ENCODE results near the gene NPIPB8. TPM values are rescaled to one million over a fixed set of nuclear protein-coding genes. Genes with fewer than 3 reads are reported as not detected.
"Not testable (repeated sequence)": the region's sequence is repeated elsewhere in the genome, so short reads cannot be mapped to it uniquely, and the experiment has no call there.

Gene NPIPB8
- total RNA-seq, 1 experiment from 2014 or later, result 1.1 TPM

- DNase-seq (no peak), ATAC-seq (no peak)
- intact Hi-C loops (cut with micrococcal nuclease), result no loop called here
- Histone ChIP-seq H3K4me2 (ENCODE audit: low read length) (no peak overlapping the region), H3K9me3 (ENCODE audit: low read length) (no peaks in the 10 kb centered on the region), H3K27me3 (ENCODE audit: low read length) (no peaks in the 10 kb centered on the region), H3F3A (ENCODE audit: low read length, unreplicated experiment) (no peaks in the 10 kb centered on the region), H2AFZ (ENCODE audit: low read length) (no peak overlapping the region), H3K79me2 (ENCODE audit: low read length) (no peaks in the 10 kb centered on the region), H3K36me3 (ENCODE audit: low read depth, low read length) (no peaks in the 10 kb centered on the region), H3K27ac (ENCODE audit: low read length) (no peak overlapping the region), H4K20me1 (ENCODE audit: low read length) (no peaks in the 10 kb centered on the region), H3K9ac (ENCODE audit: low read length) (no peak overlapping the region), H3K4me3 (ENCODE audit: low read length) (no peak overlapping the region), H3K9me2 (replicated peaks; ENCODE audit: low read length) (no peaks in the 10 kb centered on the region), H3K4me1 (ENCODE audit: insufficient read depth, low read length) (no peaks in the 10 kb centered on the region)
- no peak for TF ChIP-seq CTCF (conservative IDR thresholded peaks at IDR 0.05; ENCODE audit: low read depth, low read length)
- TF ChIP-seq EZH2 (IDR thresholded peaks at IDR 0.05; ENCODE audit: low read length, unreplicated experiment), result no peak
- TF ChIP-seq EZH2phosphoT487 (IDR thresholded peaks at IDR 0.05; ENCODE audit: borderline replicate concordance, low read length), result no peak
- ChIA-PET POLR2A (ENCODE audit: unreplicated experiment) (no interaction called here), CTCF (no interaction called here)
- no TSS peak for BruUV-seq (replicated peaks)
Measured at GRCh38 chr16:28604186-28604565, 33.7 kb upstream of the NPIPB8 start.

- Histone ChIP-seq H3K79me2 (ENCODE audit: low read length) (no peaks in the 10 kb centered on the region), H3K9me3 (ENCODE audit: low read length) (no peaks in the 10 kb centered on the region), H3K9ac (ENCODE audit: low read length) (no peak overlapping the region), H3K27me3 (ENCODE audit: low read length) (no peaks in the 10 kb centered on the region), H3F3A (ENCODE audit: low read length, unreplicated experiment) (no peaks in the 10 kb centered on the region), H3K4me2 (ENCODE audit: low read length) (no peak overlapping the region), H3K36me3 (ENCODE audit: low read depth, low read length) (no peaks in the 10 kb centered on the region), H3K4me3 (ENCODE audit: low read length) (no peak overlapping the region), H3K4me1 (ENCODE audit: insufficient read depth, low read length) (no peaks in the 10 kb centered on the region), H3K9me2 (replicated peaks; ENCODE audit: low read length) (no peaks in the 10 kb centered on the region), H3K27ac (ENCODE audit: low read length) (no peak overlapping the region), H2AFZ (ENCODE audit: low read length) (no peak overlapping the region), H4K20me1 (ENCODE audit: low read length) (no peaks in the 10 kb centered on the region)
- DNase-seq, result no peak
- CTCF ChIA-PET, result no interaction called here
- intact Hi-C loops (cut with micrococcal nuclease), result no loop called here
- TF ChIP-seq EZH2phosphoT487 (IDR thresholded peaks at IDR 0.05; ENCODE audit: borderline replicate concordance, low read length) (no peak), EZH2 (IDR thresholded peaks at IDR 0.05; ENCODE audit: low read length, unreplicated experiment) (no peak), CTCF (conservative IDR thresholded peaks at IDR 0.05; ENCODE audit: low read depth, low read length) (no peak)
- BruUV-seq (replicated peaks), result no TSS peak
- POLR2A ChIA-PET (ENCODE audit: unreplicated experiment), result no interaction called here
- no peak for ATAC-seq
Measured at GRCh38 chr16:28606291-28607115, 31.4 kb upstream of the NPIPB8 start.

- Histone ChIP-seq H3K4me2 (ENCODE audit: low read length) (no peak overlapping the region), H3K9me3 (ENCODE audit: low read length) (no peaks in the 10 kb centered on the region), H2AFZ (ENCODE audit: low read length) (no peak overlapping the region), H3K9me2 (replicated peaks; ENCODE audit: low read length) (no peaks in the 10 kb centered on the region), H3K4me3 (ENCODE audit: low read length) (no peak overlapping the region), H3K9ac (ENCODE audit: low read length) (no peak overlapping the region), H3K4me1 (ENCODE audit: insufficient read depth, low read length) (no peaks in the 10 kb centered on the region), H3K27ac (ENCODE audit: low read length) (no peak overlapping the region), H3K79me2 (ENCODE audit: low read length) (no peaks in the 10 kb centered on the region), H4K20me1 (ENCODE audit: low read length) (no peaks in the 10 kb centered on the region), H3F3A (ENCODE audit: low read length, unreplicated experiment) (no peaks in the 10 kb centered on the region), H3K36me3 (ENCODE audit: low read depth, low read length) (no peaks in the 10 kb centered on the region), H3K27me3 (ENCODE audit: low read length) (no peaks in the 10 kb centered on the region)
- POLR2A ChIA-PET (ENCODE audit: unreplicated experiment), result no interaction called here
- intact Hi-C loops (cut with micrococcal nuclease), result no loop called here
- no TSS peak for BruUV-seq (replicated peaks)
- ATAC-seq (no peak), DNase-seq (no peak)
- TF ChIP-seq CTCF (conservative IDR thresholded peaks at IDR 0.05; ENCODE audit: low read depth, low read length) (no peak), EZH2phosphoT487 (IDR thresholded peaks at IDR 0.05; ENCODE audit: borderline replicate concordance, low read length) (no peak), EZH2 (IDR thresholded peaks at IDR 0.05; ENCODE audit: low read length, unreplicated experiment) (no peak)
- CTCF ChIA-PET, result no interaction called here
Measured at GRCh38 chr16:28607116-28607623, 30.7 kb upstream of the NPIPB8 start.

DNA sequence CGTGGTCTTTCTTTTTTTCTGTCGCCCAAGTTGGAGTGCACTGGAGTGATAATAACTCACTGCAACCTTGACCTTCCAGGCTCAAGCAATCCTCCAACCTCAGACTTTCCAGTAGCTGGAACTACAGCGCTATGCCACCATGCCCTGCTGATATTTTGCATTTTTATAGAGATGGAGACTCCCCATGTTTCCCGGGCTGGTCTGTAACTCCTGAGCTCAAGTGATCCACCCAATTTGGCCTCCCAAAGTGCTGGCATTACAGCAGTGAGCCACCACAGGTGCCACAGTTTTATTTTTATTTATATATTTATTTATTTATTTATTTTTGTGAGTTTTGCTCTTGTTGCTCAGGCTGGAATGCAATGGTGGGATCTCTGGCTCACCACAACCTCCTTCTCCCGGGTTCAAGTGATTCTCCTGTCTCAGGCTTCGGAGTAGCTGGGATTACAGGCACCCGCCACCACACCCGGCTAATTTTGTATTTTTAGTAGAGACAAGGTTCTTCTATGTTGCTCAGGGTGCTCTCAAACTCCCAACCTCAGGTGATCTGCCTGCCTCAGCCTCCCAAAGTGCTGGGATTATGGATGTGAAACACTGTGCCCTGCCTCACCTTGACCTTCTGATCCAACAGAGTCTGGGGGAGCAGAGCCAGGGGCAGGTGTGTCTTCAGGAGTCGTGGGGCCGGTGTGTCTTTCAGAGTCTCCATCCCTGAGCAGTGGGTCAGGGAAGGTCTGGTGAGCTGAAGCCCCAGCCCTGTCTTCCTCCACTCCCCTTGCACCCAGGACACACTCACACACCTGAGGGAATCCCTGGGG is 30.0 kb upstream of the NPIPB8 start:
- H3K9me2 ChIP-seq (replicated peaks; ENCODE audit: low read length); H3K79me2 ChIP-seq (ENCODE audit: low read length); CTCF ChIA-PET; H4K20me1 ChIP-seq (ENCODE audit: low read length); H3K27me3 ChIP-seq (ENCODE audit: low read length); DNase-seq; intact Hi-C loops (cut with micrococcal nuclease); ATAC-seq; H3K4me2 ChIP-seq (ENCODE audit: low read length); BruUV-seq (replicated peaks); H3K4me1 ChIP-seq (ENCODE audit: insufficient read depth, low read length); H2AFZ ChIP-seq (ENCODE audit: low read length); POLR2A ChIA-PET (ENCODE audit: unreplicated experiment); H3K36me3 ChIP-seq (ENCODE audit: low read depth, low read length); H3F3A ChIP-seq (ENCODE audit: low read length, unreplicated experiment); H3K9me3 ChIP-seq (ENCODE audit: low read length); H3K4me3 ChIP-seq (ENCODE audit: low read length); H3K9ac ChIP-seq (ENCODE audit: low read length); H3K27ac ChIP-seq (ENCODE audit: low read length): not testable (repeated sequence)

All from PC-3 (cell line).